ENCODE results near the gene CAND2. TPM values are rescaled to one million over a fixed set of nuclear protein-coding genes. Genes with fewer than 3 reads are reported as not detected.

CAND2 gene
- under 1 TPM in 1 of 2 experiments, not detected in 1; 0.15 TPM for total RNA-seq

DNA sequence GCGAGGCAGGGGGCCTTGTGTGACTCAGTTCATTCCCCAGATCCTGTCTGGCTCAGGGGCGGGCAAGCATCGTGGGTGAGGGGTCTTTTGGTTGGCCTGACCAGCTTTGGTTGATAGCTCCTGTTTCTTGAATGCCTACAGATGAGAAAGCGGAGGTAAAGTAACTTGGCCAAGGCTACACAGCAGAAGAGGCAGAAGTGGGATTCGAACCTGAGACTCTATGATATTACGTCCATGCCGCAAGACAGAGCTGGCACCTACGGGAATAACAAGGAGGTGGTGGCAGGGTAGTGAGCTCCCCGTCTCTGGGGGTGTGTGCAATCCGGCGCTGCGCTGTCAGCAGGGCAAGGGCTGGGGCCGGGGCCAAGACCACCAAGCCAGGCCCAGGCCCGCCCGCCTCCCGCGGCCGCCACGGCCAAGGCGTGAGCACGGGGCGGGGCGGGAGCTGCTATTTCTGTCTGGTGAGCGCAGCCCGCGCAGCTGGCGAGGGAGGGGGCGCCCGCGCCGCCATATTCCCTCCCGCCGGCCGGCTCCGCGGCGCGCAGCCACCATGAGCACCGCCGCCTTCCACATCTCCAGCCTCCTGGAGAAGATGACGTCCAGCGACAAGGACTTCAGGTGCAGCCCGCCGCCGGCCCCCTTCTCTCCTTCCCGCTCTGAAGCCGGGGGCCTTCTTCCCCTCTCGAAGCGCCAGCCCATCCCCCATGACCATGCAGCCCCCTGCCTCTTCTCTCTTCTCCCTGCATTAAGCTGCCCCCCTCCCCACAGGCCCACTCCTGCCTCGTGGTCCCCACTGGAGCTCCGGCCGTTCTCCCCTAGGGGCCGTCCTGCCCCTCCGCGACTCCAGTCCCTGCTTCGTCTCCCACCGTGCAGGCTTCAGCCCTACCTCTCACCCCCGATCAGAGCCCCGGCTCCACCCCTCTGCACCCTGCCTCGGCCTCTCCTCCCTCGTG, at the start of gene CAND2:
TSS of gene CAND2 (plus strand) at position 510 of the 953 bp plus-strand sequence. CDS start at position 551, 41 bp downstream.
- ChIA-PET POLR2A (interaction anchor here (1.1 kb wide), 1 partner anchor 13 kb away, joined by 6 read pairs; no protein-coding TSS in a partner anchor), CTCF (interaction anchor here (0.5 to 3.4 kb wide), 7 partner anchors 9 to 1599 kb away, joined by 3 to 18 read pairs (median 4); partner anchors contain the start of gene RPL32)
- peaks cover 3% of the 10 kb centered on the region for H3K4me1 Mint-ChIP-seq
- H3K27me3 Mint-ChIP-seq, result peaks cover 22% of the 10 kb centered on the region
- no peak within 1 kb of the TSS for H3K4me3 Mint-ChIP-seq
- DNase-seq, result no peak
- H3K27ac Mint-ChIP-seq, result no peak within 1 kb of the TSS
- H3K36me3 Mint-ChIP-seq (ENCODE audit: low read depth), result no peaks in the 10 kb centered on the region
- H3K9me3 Mint-ChIP-seq, result no peaks in the 10 kb centered on the region

DNA sequence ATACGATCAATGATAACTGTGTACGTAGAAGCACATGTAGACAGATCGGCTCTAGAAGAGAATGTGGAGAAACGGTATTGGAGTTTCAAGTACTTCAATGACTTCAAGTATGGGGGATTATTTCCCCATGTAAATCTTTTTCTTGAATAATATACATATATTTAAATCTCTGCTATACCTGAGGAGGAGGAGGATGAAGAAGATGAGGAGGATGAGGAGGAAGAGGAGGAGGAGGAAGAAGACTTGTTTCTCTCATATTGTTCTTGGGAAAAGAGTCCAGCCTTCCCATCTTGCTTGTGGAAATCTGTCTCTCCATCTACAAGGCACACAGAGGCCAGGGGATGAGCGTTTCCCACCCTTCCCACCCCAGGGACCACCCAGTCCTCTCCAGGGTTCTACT, 48.0 kb upstream of the CAND2 start:
- ChIA-PET CTCF (no interaction called here), POLR2A (no interaction called here)
- Mint-ChIP-seq H3K9me3 (no peaks in the 10 kb centered on the region), H3K27ac (no peak overlapping the region), H3K4me1 (peaks cover 7% of the 10 kb centered on the region), H3K4me3 (no peak overlapping the region), H3K36me3 (ENCODE audit: low read depth) (no peaks in the 10 kb centered on the region), H3K27me3 (peaks cover 12% of the 10 kb centered on the region)
- DNase-seq, result no peak

DNA sequence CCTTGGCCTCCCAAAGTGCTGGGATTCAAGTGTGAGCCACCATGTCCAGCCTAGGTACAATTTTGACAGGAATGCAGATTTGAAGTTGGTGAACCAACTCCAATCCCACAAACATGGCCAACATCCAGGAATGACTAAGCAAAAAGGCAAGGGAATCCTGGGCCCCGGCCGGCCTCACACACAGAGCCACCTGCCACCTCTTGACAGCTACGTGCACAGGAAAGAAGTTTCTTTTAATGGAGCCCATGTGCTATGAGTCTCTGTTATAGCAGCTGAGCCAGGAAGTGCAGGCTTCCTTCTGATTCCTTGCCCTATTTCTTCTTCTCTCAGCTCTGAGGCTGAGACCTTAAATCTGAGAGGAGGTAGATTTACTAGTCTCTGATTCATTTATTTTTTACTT, 46.3 kb upstream of the CAND2 start:
- Mint-ChIP-seq H3K9me3 (no peaks in the 10 kb centered on the region), H3K27ac (no peak overlapping the region), H3K36me3 (ENCODE audit: low read depth) (no peaks in the 10 kb centered on the region), H3K4me1 (peaks cover 7% of the 10 kb centered on the region), H3K27me3 (peaks cover 4% of the 10 kb centered on the region), H3K4me3 (no peak overlapping the region)
- CTCF ChIA-PET, result interaction anchor here (1.6 kb wide), 1 partner anchor 30 kb away, joined by 4 read pairs; no protein-coding TSS in a partner anchor
- DNase-seq, result no peak
- POLR2A ChIA-PET, result no interaction called here

DNA sequence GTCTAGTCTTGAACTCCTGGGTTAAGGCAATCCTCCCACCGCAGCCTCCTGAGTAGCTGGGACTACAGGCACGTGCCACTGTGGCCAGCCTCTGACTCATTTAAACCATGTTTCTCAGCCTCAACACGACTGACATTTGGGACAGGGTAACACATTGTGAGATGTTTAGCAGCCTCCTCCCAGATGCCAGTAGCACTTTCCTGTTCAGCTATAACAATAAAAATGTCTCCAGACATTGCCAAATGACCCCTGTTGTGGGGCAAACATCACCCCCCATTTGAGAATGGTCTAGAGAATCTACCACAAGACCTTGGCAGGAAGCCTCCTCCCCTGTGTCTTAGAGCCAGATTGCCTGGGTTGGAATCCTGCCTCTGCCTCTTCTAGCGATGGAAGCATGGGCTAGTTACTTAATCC, 45.8 kb upstream of the CAND2 start:
- Mint-ChIP-seq H3K4me1 (peaks cover 7% of the 10 kb centered on the region), H3K27me3 (peaks cover 6% of the 10 kb centered on the region), H3K4me3 (no peak overlapping the region), H3K36me3 (ENCODE audit: low read depth) (no peaks in the 10 kb centered on the region), H3K9me3 (no peaks in the 10 kb centered on the region), H3K27ac (no peak overlapping the region)
- CTCF ChIA-PET, result interaction anchor here (1.6 kb wide), 1 partner anchor 31 kb away, joined by 4 read pairs; no protein-coding TSS in a partner anchor
- peak; percentile 54 for DNase-seq
- POLR2A ChIA-PET, result no interaction called here

GRCh38 chr3:12751571-12751970, 44.9 kb upstream of the CAND2 start:
- Mint-ChIP-seq H3K4me3 (no peak overlapping the region), H3K9me3 (no peaks in the 10 kb centered on the region), H3K4me1 (peaks cover 7% of the 10 kb centered on the region), H3K27me3 (peaks cover 8% of the 10 kb centered on the region), H3K36me3 (ENCODE audit: low read depth) (no peaks in the 10 kb centered on the region), H3K27ac (no peak overlapping the region)
- ChIA-PET CTCF (no interaction called here), POLR2A (no interaction called here)
- no peak for DNase-seq

GRCh38 chr3:12752102-12752501, 44.4 kb upstream of the CAND2 start:
- H3K4me1 Mint-ChIP-seq, result peaks cover 7% of the 10 kb centered on the region
- ChIA-PET CTCF (no interaction called here), POLR2A (no interaction called here)

GRCh38 chr3:12752809-12753208, 43.7 kb upstream of the CAND2 start:
- Mint-ChIP-seq H3K9me3 (no peaks in the 10 kb centered on the region), H3K27me3 (peaks cover 11% of the 10 kb centered on the region), H3K4me3 (no peak overlapping the region), H3K36me3 (ENCODE audit: low read depth) (no peaks in the 10 kb centered on the region), H3K4me1 (peaks cover 7% of the 10 kb centered on the region), H3K27ac (no peak overlapping the region)
- CTCF ChIA-PET, result no interaction called here
- POLR2A ChIA-PET, result no interaction called here
- DNase-seq, result no peak

More at GRCh38 chr3:12752102-12752501, 44.4 kb upstream of the CAND2 start:
- H3K27me3 Mint-ChIP-seq, result peaks cover 12% of the 10 kb centered on the region
- H3K36me3 Mint-ChIP-seq (ENCODE audit: low read depth), result no peaks in the 10 kb centered on the region
- no peak for DNase-seq
- no peaks in the 10 kb centered on the region for H3K9me3 Mint-ChIP-seq
- H3K4me3 Mint-ChIP-seq, result no peak overlapping the region
- H3K27ac Mint-ChIP-seq, result no peak overlapping the region

DNA sequence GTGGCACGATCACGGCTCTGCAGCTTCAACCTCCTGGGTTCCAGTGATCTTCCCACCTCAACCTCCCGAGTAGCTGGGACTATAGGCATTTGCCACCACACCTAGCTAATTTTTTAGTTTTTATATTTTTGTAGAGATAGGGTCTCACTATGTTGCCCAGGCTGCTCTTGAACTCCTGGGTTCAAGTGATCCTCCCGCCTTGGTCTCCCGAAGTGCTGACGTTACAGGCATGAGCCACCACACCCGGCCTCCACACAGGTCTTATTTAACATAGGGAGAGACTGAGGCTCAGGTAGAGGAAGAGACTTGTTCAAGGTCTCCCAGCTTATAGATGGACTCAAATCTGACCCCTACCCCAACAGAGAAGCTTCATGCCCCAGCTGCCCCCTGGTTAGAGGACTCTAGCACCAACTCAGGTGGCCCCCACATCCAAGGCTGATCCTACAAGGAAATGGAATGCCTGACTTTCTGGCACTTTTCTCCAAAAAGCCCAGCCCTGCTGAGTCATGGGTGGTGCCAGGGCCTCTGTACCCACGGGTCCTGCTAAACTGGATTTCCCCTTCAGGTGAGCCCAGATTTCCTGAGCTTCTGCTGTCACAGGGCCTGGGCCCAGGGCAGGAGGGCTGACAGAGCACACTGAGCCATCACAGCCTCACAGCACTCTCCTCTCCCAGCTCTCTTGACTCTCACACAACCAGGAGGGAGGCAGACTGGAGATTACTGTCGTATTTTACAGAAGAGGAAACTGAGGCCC, 43.0 kb upstream of the CAND2 start:
- Mint-ChIP-seq H3K9me3 (no peaks in the 10 kb centered on the region), H3K27me3 (peaks cover 10% of the 10 kb centered on the region), H3K4me3 (no peak overlapping the region), H3K4me1 (peaks cover 7% of the 10 kb centered on the region), H3K36me3 (ENCODE audit: low read depth) (no peaks in the 10 kb centered on the region), H3K27ac (no peak overlapping the region)
- ChIA-PET POLR2A (no interaction called here), CTCF (no interaction called here)
- DNase-seq, result no peak

DNA sequence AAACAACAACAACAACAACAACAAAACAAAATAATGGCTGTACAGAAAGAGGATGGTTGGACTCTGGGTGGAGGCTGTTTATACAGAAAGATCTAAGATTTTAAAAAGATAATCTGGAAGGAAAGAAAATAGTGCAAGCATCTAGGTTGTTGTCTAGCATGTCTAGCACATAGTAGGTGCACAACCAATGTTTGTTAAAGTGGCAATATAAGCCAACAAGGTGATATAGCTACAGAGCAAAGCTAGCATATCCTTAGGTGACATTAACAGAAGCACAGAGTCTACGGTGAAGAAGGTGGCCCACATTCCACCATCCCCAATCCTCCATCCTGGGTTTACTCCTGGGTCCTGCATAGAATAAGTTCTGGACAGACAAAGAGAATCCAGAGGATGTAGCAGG, 42.2 kb upstream of the CAND2 start:
- ChIA-PET CTCF (interaction anchor here (0.5 kb wide), 1 partner anchor 26 kb away, joined by 5 read pairs; no protein-coding TSS in a partner anchor), POLR2A (no interaction called here)
- DNase-seq, result no peak
- Mint-ChIP-seq H3K27ac (no peak overlapping the region), H3K36me3 (ENCODE audit: low read depth) (no peaks in the 10 kb centered on the region), H3K27me3 (peaks cover 10% of the 10 kb centered on the region), H3K4me1 (peaks cover 7% of the 10 kb centered on the region), H3K4me3 (no peak overlapping the region), H3K9me3 (no peaks in the 10 kb centered on the region)

DNA sequence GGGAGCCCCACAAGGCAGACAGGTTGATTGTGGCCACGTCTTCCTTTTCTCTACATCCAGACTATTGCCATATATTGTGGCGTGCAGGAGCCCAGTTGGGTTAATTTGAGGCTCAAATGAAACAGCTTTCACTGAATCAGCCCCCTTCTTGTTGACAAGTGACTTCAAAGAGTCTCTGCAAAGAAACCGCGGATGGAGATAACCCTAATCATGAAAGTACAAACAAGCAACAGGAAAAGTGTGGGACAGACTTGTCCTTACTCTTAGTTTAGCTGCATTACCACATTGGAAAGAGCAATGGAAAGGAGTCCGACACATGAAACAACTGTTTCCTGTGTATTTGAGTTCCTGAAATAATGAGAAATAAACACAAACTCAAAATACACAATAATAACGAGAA, 40.7 kb upstream of the CAND2 start:
- peaks cover 10% of the 10 kb centered on the region for H3K27me3 Mint-ChIP-seq
- H3K36me3 Mint-ChIP-seq (ENCODE audit: low read depth), result no peaks in the 10 kb centered on the region
- CTCF ChIA-PET, result no interaction called here
- H3K4me1 Mint-ChIP-seq, result peaks cover 2% of the 10 kb centered on the region
- POLR2A ChIA-PET, result no interaction called here
- no peak overlapping the region for H3K27ac Mint-ChIP-seq
- H3K9me3 Mint-ChIP-seq, result no peaks in the 10 kb centered on the region
- DNase-seq, result no peak
- no peak overlapping the region for H3K4me3 Mint-ChIP-seq

DNA sequence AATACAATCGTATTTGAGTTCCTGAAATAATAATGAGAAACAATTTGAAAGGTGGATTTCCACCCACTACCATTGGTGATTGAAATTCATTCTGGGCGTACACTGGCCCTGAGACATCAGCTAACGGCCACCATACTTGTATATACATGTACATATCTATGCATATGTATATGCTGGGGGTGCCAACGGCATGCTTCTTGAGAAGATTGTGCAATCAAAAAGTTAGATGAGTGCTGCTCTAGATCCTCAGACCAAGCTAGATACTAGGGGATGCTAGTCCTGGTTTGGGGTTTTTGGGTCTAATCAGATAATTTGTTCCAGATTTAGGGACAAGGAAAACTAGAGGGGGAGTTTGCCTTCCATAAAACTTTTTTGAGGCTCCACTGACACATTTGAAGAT, 40.3 kb upstream of the CAND2 start:
- CTCF ChIA-PET, result no interaction called here
- POLR2A ChIA-PET, result no interaction called here
- Mint-ChIP-seq H3K36me3 (ENCODE audit: low read depth) (no peaks in the 10 kb centered on the region), H3K4me1 (no peaks in the 10 kb centered on the region), H3K4me3 (no peak overlapping the region), H3K27me3 (peaks cover 11% of the 10 kb centered on the region), H3K27ac (no peak overlapping the region), H3K9me3 (no peaks in the 10 kb centered on the region)
- no peak for DNase-seq

DNA sequence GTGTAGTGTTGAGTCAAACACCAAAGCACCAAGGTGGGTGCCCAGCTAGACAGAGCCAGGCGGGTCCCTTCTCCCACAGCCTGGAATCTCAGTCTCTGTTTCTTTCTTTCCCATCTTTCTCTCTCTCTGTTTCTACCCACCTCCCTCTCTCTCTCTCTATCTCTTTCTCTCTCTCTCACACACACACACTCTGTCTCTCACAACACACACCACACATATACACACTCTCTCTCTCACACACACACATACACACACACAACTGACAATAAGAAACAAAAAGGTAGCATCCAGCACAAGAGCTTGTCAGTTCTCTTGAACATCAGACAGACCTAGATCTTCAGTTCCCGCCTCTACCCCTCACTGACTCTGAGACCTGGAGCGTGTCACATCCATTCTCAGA, 39.8 kb upstream of the CAND2 start:
- ChIA-PET POLR2A (no interaction called here), CTCF (interaction anchor here (0.7 kb wide), 1 partner anchor 1468 kb away, joined by 3 read pairs; no protein-coding TSS in a partner anchor)
- no peak for DNase-seq
- H3K27me3 Mint-ChIP-seq, result peaks cover 11% of the 10 kb centered on the region
- no peaks in the 10 kb centered on the region for H3K9me3 Mint-ChIP-seq
- H3K4me1 Mint-ChIP-seq, result no peaks in the 10 kb centered on the region
- H3K36me3 Mint-ChIP-seq (ENCODE audit: low read depth), result no peaks in the 10 kb centered on the region
- H3K4me3 Mint-ChIP-seq, result no peak overlapping the region
- H3K27ac Mint-ChIP-seq, result no peak overlapping the region

GRCh38 chr3:12758025-12758781, 38.3 kb upstream of the CAND2 start:
- DNase-seq, result no peak
- H3K36me3 Mint-ChIP-seq (ENCODE audit: low read depth), result no peaks in the 10 kb centered on the region
- no peak overlapping the region for H3K4me3 Mint-ChIP-seq
- peaks cover 11% of the 10 kb centered on the region for H3K27me3 Mint-ChIP-seq
- H3K9me3 Mint-ChIP-seq, result no peaks in the 10 kb centered on the region
- H3K27ac Mint-ChIP-seq, result no peak overlapping the region
- H3K4me1 Mint-ChIP-seq, result no peaks in the 10 kb centered on the region
- ChIA-PET CTCF (no interaction called here), POLR2A (no interaction called here)

All from activated CD4-positive, alpha-beta memory T cell treated with anti-CD3 and anti-CD28 coated beads, Interleukin-2, amount 10 ng/mL, durations not matched to agents 7 days and 5 days (primary cell).